Transverse colon (tissue), 4 donors: ENCODE measurements around the gene VPS52. TPM values are rescaled to one million over a fixed set of nuclear protein-coding genes. Genes with fewer than 3 reads are reported as not detected.

Experiments used
- DNase-seq: peaks from one replicate; pipeline ENCODE4 v3.0.0-alpha.2; 2019
- H3K27ac ChIP-seq, 4 donors: fragments of 200-600 bp; sonication (generic); 2 replicates each; pipeline ENCODE4 v1.5.1; 2016 to 2018; ENCODE audit warnings: inconsistent platforms in 4 of 4
- H3K27me3 ChIP-seq: fragments of 200-600 bp; sonication (generic); 2 replicates; pipeline ENCODE4 v1.5.1; 2017; ENCODE audit warnings: inconsistent platforms
- H3K36me3 ChIP-seq, 4 donors: fragments of 200-600 bp; sonication (generic); 2 replicates each; pipeline ENCODE4 v1.5.1; 2017 to 2019; ENCODE audit warnings: inconsistent platforms in 4 of 4
- H3K4me1 ChIP-seq, 4 donors: fragments of 200-600 bp; sonication (generic); 2 replicates each; pipeline ENCODE4 v1.5.1; 2017 to 2020; ENCODE audit warnings: inconsistent platforms in 4 of 4
- H3K4me3 ChIP-seq, 4 donors: fragments of 200-600 bp; sonication (generic); 1 replicate in 1 of 4; 2 replicates in 3 of 4; pipeline versions ENCODE4 v1.5.1 to v1.6.1; 2017 to 2019; ENCODE audit warnings: inconsistent platforms in 4 of 4
- H3K9me3 ChIP-seq, 2 donors: fragments of 200-600 bp; sonication (generic); 2 replicates each; pipeline ENCODE4 v1.5.1; 2017 to 2019; ENCODE audit warnings: inconsistent platforms in 2 of 2
- CTCF ChIP-seq, 5 experiments: fragments of 200-600 bp in 3 of 5; fragments of 450-650 bp in 2 of 5; sonication (generic) in 3 of 5; IDR thresholded peaks; 1 replicate in 2 of 5; 2 replicates in 3 of 5; pipeline ENCODE4 v1.5.1; 2016 to 2017; ENCODE audit warnings: antibody characterized with exemption in 5 of 5, inconsistent platforms in 3 of 5, mild to moderate bottlenecking in 2 of 5, moderate library complexity in 1 of 5
- EP300 ChIP-seq: sonication (generic); formaldehyde crosslinking; IDR thresholded peaks from one replicate; pipeline ENCODE4 v1.6.1; 2017; ENCODE audit warnings: antibody characterized with exemption, low read depth
- POLR2A ChIP-seq: fragments of 450-650 bp; IDR thresholded peaks from one replicate; pipeline ENCODE4 v1.6.1; 2016; ENCODE audit warnings: antibody characterized with exemption, mild to moderate bottlenecking, moderate library complexity
- POLR2AphosphoS5 ChIP-seq, 3 donors: sonication (generic); formaldehyde crosslinking; IDR thresholded peaks; one replicate each; pipeline ENCODE4 v1.6.1; 2016; ENCODE audit warnings: antibody characterized with exemption in 3 of 3
- WGBS, 2 donors: methylation state at CpG; one replicate each; pipeline ENCODE4 v1.1.5; 2018; ENCODE audit warnings: low coverage in 1 of 2; 5-methylcytosine and 5-hydroxymethylcytosine counted together
- in situ Hi-C, 4 donors: fragments of 200-750 bp; cut with MboI; loops; one replicate each; pipeline versions ENCODE4 v1.15.0 to v1.15.1; 2017; ENCODE audit warnings: low sequenced_read_pairs in 3 of 4, low pct_ligation_motif_present in 1 of 4, low pct_unique_long_range_greater_than_20kb in 1 of 4
- intact Hi-C: fragments of 100-400 bp; cut with DNase I; formaldehyde crosslinking; loops from one replicate; pipeline ENCODE4 v1.15.1; 2023; ENCODE audit warnings: low total_unique reads
- total RNA-seq, 4 donors: library from RNA; depleted of rRNA; stranded (reverse); fragments of >200 nt; gene quantifications; one replicate each; pipeline ENCODE4 v1.1.0, GENCODE V29; 2016

Gene VPS52
- total RNA-seq, 4 donors from 2014 or later = 52.4 to 93.3 (median 63.4) TPM

DNA sequence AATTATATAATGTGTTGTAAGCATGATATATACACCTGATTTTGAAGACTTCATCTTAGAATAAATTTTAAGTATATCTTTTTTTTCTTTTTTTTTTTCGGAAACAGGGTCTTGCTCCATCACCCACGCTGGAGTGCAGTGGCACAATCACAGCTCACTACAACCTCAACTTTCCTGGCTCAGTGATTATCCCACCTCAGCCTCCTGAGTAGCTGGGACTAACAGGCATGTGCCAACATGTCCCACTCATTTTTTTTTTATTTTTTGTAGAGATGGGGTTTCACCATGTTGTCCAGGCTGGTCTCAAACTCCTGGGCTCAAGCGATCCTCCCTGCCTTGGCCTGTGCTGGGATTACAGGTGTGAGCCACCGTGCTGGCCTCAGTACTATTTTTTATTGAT, 17.1 kb downstream of the VPS52 start:
- TF ChIP-seq POLR2AphosphoS5 (IDR thresholded peaks at IDR 0.05) (no peak), POLR2A (no peak), EP300 (no peak), CTCF (IDR thresholded peaks at IDR 0.05) (no peak)
- no peak for DNase-seq
- Histone ChIP-seq H3K27ac (no peak overlapping the region), H3K27me3 (no peaks in the 10 kb centered on the region), H3K36me3 (no peaks in the 10 kb centered on the region), H3K9me3 (no peaks in the 10 kb centered on the region), H3K4me1 (peaks cover 8 to 12% (median 11%) of the 10 kb centered on the region in 4 donors), H3K4me3 (no peak overlapping the region)
- WGBS, 2 donors = 94 to 96% methylated on average over 4 of the region's 4 CpGs
- in situ Hi-C loops (no loop called here), intact Hi-C loops (no loop called here)

GRCh38 chr6:33252759-33253158, 18.9 kb downstream of the VPS52 start:
- Histone ChIP-seq H3K27ac (no peak overlapping the region), H3K4me1 (peaks cover 12 to 25% (median 24%) of the 10 kb centered on the region in 4 donors), H3K9me3 (no peaks in the 10 kb centered on the region), H3K36me3 (no peaks in the 10 kb centered on the region), H3K4me3 (no peak overlapping the region), H3K27me3 (no peaks in the 10 kb centered on the region)
- TF ChIP-seq POLR2A (no peak), EP300 (no peak), CTCF (IDR thresholded peaks at IDR 0.05) (no peak), POLR2AphosphoS5 (IDR thresholded peaks at IDR 0.05) (no peak)
- DNase-seq = no peak
- in situ Hi-C loops (no loop called here), intact Hi-C loops (no loop called here)

GRCh38 chr6:33251395-33252012, 20.2 kb downstream of the VPS52 start:
- H3K27me3 ChIP-seq = no peaks in the 10 kb centered on the region
- H3K27ac ChIP-seq = no peak overlapping the region
- H3K4me3 ChIP-seq = no peak overlapping the region
- intact Hi-C loops (no loop called here), in situ Hi-C loops (no loop called here)
- WGBS, 2 donors = 81 to 90% methylated on average over 6 of the region's 6 CpGs
- H3K4me1 ChIP-seq = peaks cover 12 to 27% (median 24%) of the 10 kb centered on the region in 4 donors
- DNase-seq = no peak
- no peaks in the 10 kb centered on the region for H3K9me3 ChIP-seq
- no peak for TF ChIP-seq POLR2AphosphoS5 (IDR thresholded peaks at IDR 0.05)
- no peak for TF ChIP-seq POLR2A
- no peak for TF ChIP-seq EP300
- no peak for TF ChIP-seq CTCF (IDR thresholded peaks at IDR 0.05)
- no peaks in the 10 kb centered on the region for H3K36me3 ChIP-seq

DNA sequence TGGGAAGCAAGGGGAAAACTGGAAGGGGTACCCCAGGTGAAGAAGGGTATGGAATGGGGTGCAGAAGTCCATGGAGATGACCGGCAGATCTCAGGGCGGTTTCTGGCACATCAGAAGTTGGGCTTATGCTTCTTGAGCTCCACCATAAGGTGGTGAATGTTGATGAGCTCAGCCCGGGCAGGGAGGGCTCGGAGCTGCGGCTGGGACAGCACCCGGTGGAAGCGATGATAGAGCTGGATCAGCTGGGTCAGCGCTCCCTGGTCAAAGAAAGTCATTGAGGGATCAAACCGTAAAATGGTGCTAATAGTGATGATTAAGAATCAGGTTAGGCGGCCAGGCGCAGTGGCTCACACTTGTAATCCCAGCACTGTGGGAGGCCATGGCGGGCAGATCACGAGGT, 20.9 kb downstream of the VPS52 start:
- Histone ChIP-seq H3K9me3 (no peaks in the 10 kb centered on the region), H3K27me3 (no peaks in the 10 kb centered on the region), H3K36me3 (no peaks in the 10 kb centered on the region), H3K27ac (peak overlapping the region in 2 of 4 donors; percentile 92 to 93), H3K4me1 (peaks cover 12 to 27% (median 24%) of the 10 kb centered on the region in 4 donors), H3K4me3 (no peak overlapping the region)
- intact Hi-C loops = no loop called here
- TF ChIP-seq POLR2AphosphoS5 (IDR thresholded peaks at IDR 0.05) (no peak), CTCF (IDR thresholded peaks at IDR 0.05) (no peak), EP300 (no peak), POLR2A (no peak)
- in situ Hi-C loops = no loop called here
- DNase-seq = no peak
- 86 to 89% methylated on average over 7 to 13 of the region's 13 CpGs for WGBS, 2 donors
